ENCODE data around the gene SLC23A3.

SLC23A3 gene

GRCh38 chr2:219112651-219113338 is 57.0 kb downstream of the SLC23A3 start:
- TF ChIP-seq ZFX (IDR thresholded peaks at IDR 0.05), result no peak
- no peak for TF ChIP-seq CTCF (conservative IDR thresholded peaks at IDR 0.05)
- no peak overlapping the region for H3K27ac ChIP-seq

DNA sequence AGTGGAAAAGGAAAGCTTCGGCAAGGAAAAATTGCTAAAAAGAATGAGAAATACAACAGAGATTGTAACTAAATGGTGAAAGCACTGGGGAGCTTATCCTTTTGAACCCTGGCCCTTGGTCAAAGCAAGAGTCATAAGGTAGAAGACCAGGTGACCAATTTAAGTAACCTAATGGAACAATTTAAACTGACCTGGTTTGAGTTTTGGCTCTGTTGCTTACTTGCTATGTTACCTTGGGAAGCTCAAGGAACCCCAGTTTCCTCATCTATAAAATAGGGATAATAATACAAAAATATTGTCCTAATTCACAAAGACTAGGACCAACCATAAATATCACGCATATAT is 57.8 kb downstream of the SLC23A3 start:
- H3K27ac ChIP-seq, result no peak overlapping the region
- TF ChIP-seq ZFX (IDR thresholded peaks at IDR 0.05) (no peak), CTCF (conservative IDR thresholded peaks at IDR 0.05) (no peak)

All from C4-2B (cell line).